Inferior parietal cortex (tissue), 1 donor: Measurements from ENCODE around the gene ALDH8A1.

Source experiments
- DNase-seq: peaks from one replicate; pipeline ENCODE4 v3.0.0-alpha.2; 2016; ENCODE audit errors: extremely low spot score

ALDH8A1 gene

GRCh38 chr6:134949927-134950326 lies at the start of gene ALDH8A1:
TSS of gene ALDH8A1 (minus strand) at chr6:134950101. CDS start at chr6:134950053, 48 bp downstream.
- no peak for DNase-seq

- DNase-seq: no peak
Observed at GRCh38 chr6:134999107-134999506, 49.2 kb upstream of the ALDH8A1 start.

- DNase-seq: no peak
Observed at GRCh38 chr6:134997133-134997995, 47.5 kb upstream of the ALDH8A1 start.

- no peak for DNase-seq
Observed at GRCh38 chr6:134995536-134995935, 45.6 kb upstream of the ALDH8A1 start.

GRCh38 chr6:134994431-134994830 lies 44.5 kb upstream of the ALDH8A1 start:
- no peak for DNase-seq

- no peak for DNase-seq
Observed at GRCh38 chr6:134992155-134992554, 42.3 kb upstream of the ALDH8A1 start.

GRCh38 chr6:134990262-134990661 lies 40.4 kb upstream of the ALDH8A1 start:
- no peak for DNase-seq

GRCh38 chr6:134984821-134985220 lies 34.9 kb upstream of the ALDH8A1 start:
- DNase-seq: no peak

GRCh38 chr6:134983823-134984222 lies 33.9 kb upstream of the ALDH8A1 start:
- no peak for DNase-seq

- no peak for DNase-seq
Observed at GRCh38 chr6:134982161-134982560, 32.3 kb upstream of the ALDH8A1 start.

GRCh38 chr6:134980846-134981245 lies 30.9 kb upstream of the ALDH8A1 start:
- no peak for DNase-seq

GRCh38 chr6:134979142-134979541 lies 29.2 kb upstream of the ALDH8A1 start:
- no peak for DNase-seq

GRCh38 chr6:134974370-134974769 lies 24.5 kb upstream of the ALDH8A1 start:
- no peak for DNase-seq

GRCh38 chr6:134967711-134968110 lies 17.8 kb upstream of the ALDH8A1 start:
- no peak for DNase-seq

- no peak for DNase-seq
Observed at GRCh38 chr6:134964451-134965203, 14.7 kb upstream of the ALDH8A1 start.

- DNase-seq: no peak
Observed at GRCh38 chr6:134962421-134962820, 12.5 kb upstream of the ALDH8A1 start.

- DNase-seq: no peak
Observed at GRCh38 chr6:134961366-134961765, 11.5 kb upstream of the ALDH8A1 start.

- DNase-seq: no peak
Observed at GRCh38 chr6:134959603-134960002, 9.7 kb upstream of the ALDH8A1 start.

GRCh38 chr6:134956676-134957075 lies 6.8 kb upstream of the ALDH8A1 start:
- no peak for DNase-seq

- DNase-seq: no peak
Observed at GRCh38 chr6:134956032-134956431, 6.1 kb upstream of the ALDH8A1 start.

- DNase-seq: no peak
Observed at GRCh38 chr6:134954272-134955000, 4.5 kb upstream of the ALDH8A1 start.
